Sciatic nerve (tissue), 2 donors: ENCODE measurements around the gene RSPH6A. TPM values are rescaled to one million over a fixed set of nuclear protein-coding genes. Genes with fewer than 3 reads are reported as not detected.

Experiments
- ATAC-seq: fragments of 200-7000 bp; cut with Tn5 transposase; one replicate; pipeline ENCODE4 v1.9.1; 2020; ENCODE audit warnings: mild to moderate bottlenecking, moderate library complexity
- DNase-seq: peaks from one replicate; pipeline ENCODE4 v3.0.0-alpha.2; 2020; ENCODE audit warnings: low spot score
- intact Hi-C: fragments of 100-400 bp; cut with DNase I; formaldehyde crosslinking; loops from one replicate; pipeline ENCODE4 v1.14.2; 2022
- total RNA-seq: library from RNA; stranded (reverse); fragmentation: NEBNext Ultra II Directional; extraction: Animal tissue kit (Norgen Biotek cat#: 25700); gene quantifications from one replicate; pipeline ENCODE4 v1.2.1, GENCODE V29; 2021
- donor health status: DM: no; HTN: no; CAD: no.
- donor health status: DM: no; HTN: no; CAD: no.

The RSPH6A gene
- total RNA-seq, 1 donor from 2014 or later, result 0.18 TPM

GRCh38 chr19:45826934-45827333, 11.8 kb upstream of the RSPH6A start:
- intact Hi-C loops, result no loop called here
- no peak for ATAC-seq
- no peak for DNase-seq

- no peak for ATAC-seq
- no peak for DNase-seq
- intact Hi-C loops, result no loop called here
Observed at GRCh38 chr19:45825917-45826893, 11.1 kb upstream of the RSPH6A start.

GRCh38 chr19:45825263-45825605, 10.1 kb upstream of the RSPH6A start:
- intact Hi-C loops, result no loop called here
- DNase-seq (no peak), ATAC-seq (no peak)

GRCh38 chr19:45824531-45825262, 9.6 kb upstream of the RSPH6A start:
- no peak for DNase-seq
- no peak for ATAC-seq
- intact Hi-C loops, result no loop called here

- ATAC-seq (peak; percentile 5), DNase-seq (no peak)
- intact Hi-C loops, result no loop called here
Observed at GRCh38 chr19:45824041-45824471, 8.9 kb upstream of the RSPH6A start.

- ATAC-seq, result no peak
- intact Hi-C loops, result no loop called here
- no peak for DNase-seq
Observed at GRCh38 chr19:45823182-45823581, 8.1 kb upstream of the RSPH6A start.

GRCh38 chr19:45822716-45823115, 7.6 kb upstream of the RSPH6A start:
- DNase-seq (no peak), ATAC-seq (no peak)
- intact Hi-C loops, result no loop called here

GRCh38 chr19:45821570-45821969, 6.5 kb upstream of the RSPH6A start:
- DNase-seq (no peak), ATAC-seq (no peak)
- intact Hi-C loops, result no loop called here

GRCh38 chr19:45821103-45821521, 6.0 kb upstream of the RSPH6A start:
- no peak for DNase-seq
- intact Hi-C loops, result no loop called here
- no peak for ATAC-seq

GRCh38 chr19:45820413-45821102, 5.5 kb upstream of the RSPH6A start:
- no peak for ATAC-seq
- intact Hi-C loops, result no loop called here
- DNase-seq, result no peak

GRCh38 chr19:45819769-45820168, 4.7 kb upstream of the RSPH6A start:
- intact Hi-C loops, result no loop called here
- DNase-seq (no peak), ATAC-seq (no peak)

- intact Hi-C loops, result no loop called here
- no peak for DNase-seq
- no peak for ATAC-seq
Observed at GRCh38 chr19:45817725-45818301, 2.7 kb upstream of the RSPH6A start.

GRCh38 chr19:45817010-45817724, 2.1 kb upstream of the RSPH6A start:
- intact Hi-C loops, result no loop called here
- ATAC-seq (peak; percentile 90), DNase-seq (peak; percentile 97)

GRCh38 chr19:45816236-45817009, 1.3 kb upstream of the RSPH6A start:
- intact Hi-C loops, result no loop called here
- ATAC-seq (peak; percentile 20), DNase-seq (no peak)

- intact Hi-C loops, result no loop called here
- peak; percentile 37 for ATAC-seq
- no peak for DNase-seq
Observed at GRCh38 chr19:45815481-45816216, 541 bp upstream of the RSPH6A start.

- intact Hi-C loops, result no loop called here
- DNase-seq, result no peak
Observed at GRCh38 chr19:45814166-45814780, 835 bp downstream of the RSPH6A start.

GRCh38 chr19:45812297-45812696, 2.8 kb downstream of the RSPH6A start:
- no peak for DNase-seq
- ATAC-seq, result no peak
- intact Hi-C loops, result no loop called here

More at GRCh38 chr19:45814166-45814780, 835 bp downstream of the RSPH6A start:
- no peak for ATAC-seq
